Epidermal melanocyte (primary cell): ENCODE results near the gene SMIM3.
"Not testable (repeated sequence)": the region's sequence is repeated elsewhere in the genome, so short reads cannot be mapped to it uniquely, and the experiment has no call there.

Experiments
- DNase-seq: peaks from one replicate; pipeline ENCODE4 v3.0.0; 2011; ENCODE audit warnings: low spot score; ENCODE audit not compliant: insufficient read length

The SMIM3 gene, protein sequence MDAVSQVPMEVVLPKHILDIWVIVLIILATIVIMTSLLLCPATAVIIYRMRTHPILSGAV

DNA sequence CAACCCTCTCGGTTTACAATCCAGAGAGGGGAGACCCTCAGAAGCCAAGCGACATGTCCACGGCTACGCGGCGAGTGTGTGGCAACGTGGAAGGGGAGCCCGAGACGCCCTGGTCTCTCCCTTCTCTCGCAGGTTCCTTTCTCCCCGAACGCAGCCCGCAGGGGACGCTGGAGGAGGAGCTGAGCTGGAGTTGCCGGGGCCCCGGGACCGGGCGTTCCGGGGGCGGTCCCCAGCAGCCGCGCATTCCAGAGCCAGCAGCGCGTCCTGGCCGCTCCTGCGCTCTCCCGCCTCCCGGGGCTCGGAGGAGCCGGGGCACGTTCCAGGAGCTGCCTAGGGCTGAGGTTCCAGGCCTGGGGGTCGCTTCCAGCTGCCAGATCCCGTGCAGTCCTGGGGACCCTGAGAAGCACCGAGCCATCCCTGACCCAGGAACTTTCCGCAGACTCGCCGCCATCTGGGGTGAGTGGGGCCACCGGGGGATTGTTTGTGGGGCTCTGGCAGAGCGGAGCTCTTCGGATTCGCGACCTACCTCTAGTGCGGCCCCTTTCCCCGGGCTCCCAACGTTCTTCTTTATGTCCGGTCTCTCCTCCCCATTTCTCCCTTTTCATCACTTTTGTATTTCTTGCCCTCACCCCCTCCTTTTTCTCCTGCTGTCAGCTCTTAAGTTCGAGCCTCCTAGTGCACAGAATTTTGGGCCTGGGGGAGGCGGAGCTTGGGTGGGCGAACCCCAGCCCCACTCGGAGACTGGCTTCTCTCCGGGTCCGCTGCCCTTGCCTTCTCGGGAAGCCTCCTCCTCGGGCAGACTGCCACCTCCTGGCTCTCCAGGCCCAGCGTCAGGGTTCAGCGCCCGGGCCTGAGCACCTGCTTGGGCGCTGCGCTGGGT is at the start of gene SMIM3:
TSS of gene SMIM3 (plus strand) at position 241 of the 880 bp plus-strand sequence. CDS start 16,684 bp downstream, outside the sequence.
- DNase-seq: no peak

GRCh38 chr5:150729859-150730258 is 48.7 kb upstream of the SMIM3 start:
- DNase-seq: no peak

- no peak for DNase-seq
These were observed 46.8 kb upstream of the SMIM3 start for GRCh38 chr5:150731669-150732242.

GRCh38 chr5:150734579-150735384 is 43.8 kb upstream of the SMIM3 start:
- DNase-seq: no peak

- no peak for DNase-seq
These were observed 39.7 kb upstream of the SMIM3 start for GRCh38 chr5:150738862-150739261.

DNA sequence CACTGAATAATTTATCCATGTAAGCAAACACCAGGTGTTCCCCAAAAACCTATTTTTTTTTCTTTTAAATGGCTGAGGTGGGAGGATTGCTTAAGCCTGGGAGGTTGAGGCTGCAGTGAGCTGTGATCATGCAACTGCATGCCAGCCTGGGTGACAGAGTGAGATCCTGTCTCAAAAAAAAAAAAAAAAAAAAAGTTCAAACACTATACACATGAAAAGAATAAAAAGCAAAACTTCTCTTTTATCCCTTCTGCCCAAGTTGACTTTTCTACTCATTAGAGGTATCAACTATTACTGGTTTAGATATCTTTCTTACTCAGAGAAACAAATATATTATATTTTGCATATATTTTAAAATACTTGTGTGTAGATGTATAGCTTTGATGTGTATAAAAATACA is 37.6 kb upstream of the SMIM3 start:
- DNase-seq: no peak

DNA sequence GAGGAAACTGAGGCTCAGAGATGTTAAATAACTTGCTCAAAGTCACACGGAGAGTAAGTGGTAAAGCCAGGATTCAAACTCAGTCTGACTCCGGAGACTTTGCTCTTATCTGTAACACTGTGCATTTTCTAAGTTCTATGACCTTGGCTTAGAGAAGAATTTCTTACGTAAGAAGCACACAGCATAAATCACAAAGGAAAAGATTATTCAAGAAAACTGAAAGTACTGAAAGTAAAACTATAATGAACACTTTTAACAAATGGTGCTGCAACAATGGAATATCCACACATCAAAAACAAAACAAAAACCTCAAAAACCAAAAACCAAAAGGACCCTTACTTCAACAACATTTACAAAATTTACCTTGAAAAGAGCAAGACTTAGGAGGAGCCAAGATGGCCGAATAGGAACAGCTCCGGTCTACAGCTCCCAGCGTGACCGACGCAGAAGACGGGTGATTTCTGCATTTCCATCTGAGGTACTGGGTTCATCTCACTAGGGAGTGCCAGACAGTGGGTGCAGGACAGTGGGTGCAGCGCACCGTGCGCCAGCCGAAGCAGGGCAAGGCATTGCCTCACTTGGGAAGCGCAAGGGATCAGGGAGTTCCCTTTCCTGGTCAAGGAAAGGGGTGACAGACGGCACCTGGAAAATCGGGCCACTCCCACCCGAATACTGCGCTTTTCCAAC is 36.0 kb upstream of the SMIM3 start:
- DNase-seq: not testable (repeated sequence)

DNA sequence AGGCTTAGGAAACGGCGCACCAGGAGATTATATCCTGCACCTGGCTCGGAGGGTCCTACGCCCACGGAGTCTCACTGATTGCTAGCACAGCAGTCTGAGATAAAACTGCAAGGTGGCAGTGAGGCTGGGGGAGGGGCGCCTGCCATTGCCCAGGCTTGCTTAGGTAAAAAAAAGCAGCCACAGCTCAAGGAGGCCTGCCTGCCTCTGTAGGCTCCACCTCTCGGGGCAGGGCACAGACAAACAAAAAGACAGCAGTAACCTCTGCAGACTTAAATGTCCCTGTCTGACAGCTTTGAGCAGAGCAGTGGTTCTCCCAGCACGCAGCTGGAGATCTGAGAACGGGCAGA is 35.4 kb upstream of the SMIM3 start:
- not testable (repeated sequence) for DNase-seq

GRCh38 chr5:150750469-150750868 is 28.1 kb upstream of the SMIM3 start:
- no peak for DNase-seq

DNA sequence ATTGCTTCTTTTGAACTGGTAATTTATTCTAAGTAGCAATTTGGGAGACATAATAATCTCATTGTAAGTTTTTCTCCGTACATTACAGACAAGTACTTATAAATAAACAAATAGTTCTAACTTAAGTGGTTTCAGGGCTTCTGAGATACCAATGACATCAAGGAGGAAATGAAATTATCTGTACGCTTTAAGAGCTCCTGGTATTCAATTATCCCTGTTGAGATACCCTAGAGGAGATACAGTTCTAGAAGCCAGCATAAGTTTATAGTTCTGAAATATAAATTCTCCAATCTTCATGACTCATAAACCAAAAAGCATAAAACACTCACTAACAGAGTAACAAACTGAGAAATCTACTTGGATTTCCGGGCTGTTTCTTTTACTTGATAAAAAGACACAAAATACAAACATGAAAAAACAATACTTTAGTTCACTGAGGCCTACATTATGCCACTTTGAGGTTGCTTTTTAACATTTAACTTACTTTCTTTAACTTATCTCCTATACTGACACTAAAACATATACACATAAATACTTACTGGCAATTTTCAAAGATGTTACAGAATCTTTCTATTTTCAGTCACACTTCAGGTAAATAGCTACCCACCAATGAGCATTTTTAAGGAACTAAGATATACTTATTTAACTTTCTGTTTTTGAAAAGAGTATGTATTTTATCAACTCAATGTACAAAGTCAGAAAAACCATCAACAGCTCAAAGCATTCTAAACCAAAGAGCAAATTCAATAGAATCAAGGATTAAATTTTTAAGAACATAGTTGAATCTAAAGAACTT is 27.3 kb upstream of the SMIM3 start:
- peak; percentile 24 for DNase-seq

DNA sequence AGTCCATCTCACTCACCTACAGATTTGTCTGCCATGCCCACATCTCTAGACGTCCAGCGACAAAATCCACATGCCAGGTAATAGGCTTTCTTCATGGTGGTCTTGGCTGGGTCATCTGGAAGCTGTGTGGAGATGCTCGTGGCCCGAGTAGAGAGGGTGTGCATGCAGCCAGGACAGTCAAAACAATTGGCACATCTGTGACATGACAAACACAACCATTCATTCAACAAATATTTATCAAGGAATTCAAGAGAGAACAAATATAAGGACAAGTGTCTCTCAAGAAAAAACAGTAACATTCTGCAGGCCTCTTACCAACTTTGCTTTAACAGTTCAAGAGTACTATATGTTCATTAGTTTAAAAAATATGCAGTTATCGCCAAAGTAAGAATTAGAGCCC is 25.1 kb upstream of the SMIM3 start:
- DNase-seq: no peak

GRCh38 chr5:150753863-150754262 is 24.7 kb upstream of the SMIM3 start:
- DNase-seq: no peak

- no peak for DNase-seq
These were observed 21.4 kb upstream of the SMIM3 start for GRCh38 chr5:150757087-150757649.

DNA sequence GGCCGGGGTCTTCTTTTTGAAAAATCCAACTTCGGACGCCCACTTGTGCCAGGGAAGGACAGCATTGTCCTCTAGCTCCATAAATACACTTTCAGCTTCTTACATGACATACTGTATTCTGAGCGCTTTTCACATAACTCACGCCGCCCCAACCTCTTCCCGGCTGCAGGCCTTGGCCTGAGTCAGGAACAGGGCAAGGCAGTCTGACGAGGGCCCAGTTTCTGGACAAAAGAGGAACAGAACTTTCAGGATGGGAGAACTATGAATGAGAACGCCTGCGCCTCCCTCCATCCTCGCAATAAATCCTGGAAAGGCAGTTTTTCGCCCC is 20.4 kb upstream of the SMIM3 start:
- no peak for DNase-seq

DNA sequence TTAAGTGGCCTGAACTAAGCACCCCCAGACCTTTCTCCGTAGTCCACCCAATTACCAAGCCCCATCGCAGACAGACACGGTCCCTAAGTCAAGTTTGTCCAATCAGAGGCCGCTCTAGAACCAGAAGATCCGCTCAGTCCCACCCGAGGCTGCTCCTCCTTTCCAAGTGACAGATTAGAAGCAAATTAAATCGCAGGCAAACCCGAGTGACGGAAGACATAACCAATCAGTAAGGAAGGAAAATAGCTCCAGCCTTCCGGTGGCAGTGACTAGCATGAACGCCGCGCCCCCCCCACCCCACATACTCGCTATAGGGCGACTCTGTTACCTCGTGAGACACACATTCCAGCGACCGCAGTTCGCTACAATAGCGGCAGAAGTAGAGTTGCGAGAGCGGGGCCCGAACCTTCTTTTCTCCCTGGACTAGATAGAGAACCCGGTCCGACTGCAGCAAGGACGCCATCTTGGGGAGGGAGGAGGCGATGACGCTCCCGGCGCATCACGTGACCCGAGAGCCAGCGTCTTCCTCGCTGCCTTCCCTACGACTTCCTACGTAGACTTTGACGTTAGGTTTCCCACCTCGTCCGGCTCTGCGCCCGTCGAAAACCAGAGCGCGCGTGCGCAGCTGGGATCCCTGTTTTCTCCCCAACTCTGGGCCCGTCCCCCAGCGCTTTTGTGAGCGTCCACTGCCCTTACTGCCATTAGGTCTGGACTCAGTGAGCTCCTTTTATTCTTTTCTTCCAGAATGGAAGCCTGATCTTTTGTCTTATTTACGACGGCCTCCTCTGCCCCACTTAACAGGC is 19.8 kb upstream of the SMIM3 start, which contains the start of gene DCTN4:
TSS of gene DCTN4 (minus strand) at position 487 of the 803 bp plus-strand sequence. CDS start at position 463, 24 bp downstream.
- peak; percentile 93 for DNase-seq

DNA sequence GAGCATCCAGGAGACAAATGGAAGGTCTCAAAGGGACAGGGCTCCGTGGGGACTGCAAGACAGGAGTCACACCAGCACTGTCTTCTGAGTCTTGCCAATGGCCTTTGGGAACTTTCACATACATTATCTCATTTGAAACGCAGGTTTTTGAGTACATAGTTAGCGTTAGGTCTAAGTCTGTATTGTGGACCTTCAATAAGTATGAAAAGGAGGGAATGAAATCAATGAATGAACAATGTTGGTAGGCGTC is 19.3 kb upstream of the SMIM3 start:
- DNase-seq: no peak

GRCh38 chr5:150762211-150762610 is 16.3 kb upstream of the SMIM3 start:
- DNase-seq: no peak

GRCh38 chr5:150763023-150763769 is 15.4 kb upstream of the SMIM3 start:
- no peak for DNase-seq

DNA sequence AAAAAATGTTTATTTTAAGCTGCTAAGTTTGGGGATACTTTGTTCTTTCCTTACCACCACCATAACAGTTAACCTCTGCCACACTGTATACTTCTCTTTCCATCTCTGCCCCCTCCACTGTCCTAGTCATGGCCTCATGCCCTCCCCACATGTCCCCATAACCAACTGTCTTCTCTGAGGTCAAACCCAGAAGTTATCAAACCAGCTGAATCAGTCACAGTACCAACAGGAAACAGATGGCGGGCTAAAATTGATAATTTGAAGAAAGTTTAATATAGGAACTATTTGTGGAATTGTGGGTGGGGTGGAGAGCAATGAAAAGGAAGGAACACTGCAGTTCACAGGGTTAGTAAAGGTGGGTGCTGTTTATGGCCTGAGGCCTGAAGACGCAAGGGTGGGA is 14.0 kb upstream of the SMIM3 start:
- no peak for DNase-seq
